GM12872 (cell line): ENCODE measurements around the gene ZNF775.

ENCODE experiments used
- TF ChIP-seq, protein P1 (sequence below): IDR thresholded peaks from 3 replicates; pipeline ENCODE4 v1.5.1; 2011; ENCODE audit warnings: low read depth, mild to moderate bottlenecking, low read length, moderate library complexity; ENCODE audit not compliant: insufficient read depth

Gene ZNF775

DNA sequence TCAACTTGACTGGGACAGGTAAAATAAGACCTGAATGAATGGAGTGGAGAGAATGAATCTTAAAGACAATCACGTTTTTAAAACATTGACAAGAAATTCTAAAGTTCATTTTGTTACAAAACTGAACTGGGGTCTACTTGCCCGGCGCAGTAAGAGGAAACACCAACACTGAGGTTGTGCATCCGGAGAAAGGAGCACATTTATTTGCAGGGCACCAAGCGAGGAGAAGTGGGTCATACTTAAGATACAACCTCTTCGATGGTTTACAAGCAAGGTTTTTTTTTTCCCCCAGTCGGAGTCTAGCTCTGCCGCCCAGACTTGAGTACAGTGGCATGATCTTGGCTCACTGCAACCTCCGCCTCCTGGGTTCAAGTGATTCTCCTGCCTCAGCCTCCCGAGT is 13.9 kb upstream of the ZNF775 start:
- TF ChIP-seq, protein P1, sequence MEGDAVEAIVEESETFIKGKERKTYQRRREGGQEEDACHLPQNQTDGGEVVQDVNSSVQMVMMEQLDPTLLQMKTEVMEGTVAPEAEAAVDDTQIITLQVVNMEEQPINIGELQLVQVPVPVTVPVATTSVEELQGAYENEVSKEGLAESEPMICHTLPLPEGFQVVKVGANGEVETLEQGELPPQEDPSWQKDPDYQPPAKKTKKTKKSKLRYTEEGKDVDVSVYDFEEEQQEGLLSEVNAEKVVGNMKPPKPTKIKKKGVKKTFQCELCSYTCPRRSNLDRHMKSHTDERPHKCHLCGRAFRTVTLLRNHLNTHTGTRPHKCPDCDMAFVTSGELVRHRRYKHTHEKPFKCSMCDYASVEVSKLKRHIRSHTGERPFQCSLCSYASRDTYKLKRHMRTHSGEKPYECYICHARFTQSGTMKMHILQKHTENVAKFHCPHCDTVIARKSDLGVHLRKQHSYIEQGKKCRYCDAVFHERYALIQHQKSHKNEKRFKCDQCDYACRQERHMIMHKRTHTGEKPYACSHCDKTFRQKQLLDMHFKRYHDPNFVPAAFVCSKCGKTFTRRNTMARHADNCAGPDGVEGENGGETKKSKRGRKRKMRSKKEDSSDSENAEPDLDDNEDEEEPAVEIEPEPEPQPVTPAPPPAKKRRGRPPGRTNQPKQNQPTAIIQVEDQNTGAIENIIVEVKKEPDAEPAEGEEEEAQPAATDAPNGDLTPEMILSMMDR = no peak

DNA sequence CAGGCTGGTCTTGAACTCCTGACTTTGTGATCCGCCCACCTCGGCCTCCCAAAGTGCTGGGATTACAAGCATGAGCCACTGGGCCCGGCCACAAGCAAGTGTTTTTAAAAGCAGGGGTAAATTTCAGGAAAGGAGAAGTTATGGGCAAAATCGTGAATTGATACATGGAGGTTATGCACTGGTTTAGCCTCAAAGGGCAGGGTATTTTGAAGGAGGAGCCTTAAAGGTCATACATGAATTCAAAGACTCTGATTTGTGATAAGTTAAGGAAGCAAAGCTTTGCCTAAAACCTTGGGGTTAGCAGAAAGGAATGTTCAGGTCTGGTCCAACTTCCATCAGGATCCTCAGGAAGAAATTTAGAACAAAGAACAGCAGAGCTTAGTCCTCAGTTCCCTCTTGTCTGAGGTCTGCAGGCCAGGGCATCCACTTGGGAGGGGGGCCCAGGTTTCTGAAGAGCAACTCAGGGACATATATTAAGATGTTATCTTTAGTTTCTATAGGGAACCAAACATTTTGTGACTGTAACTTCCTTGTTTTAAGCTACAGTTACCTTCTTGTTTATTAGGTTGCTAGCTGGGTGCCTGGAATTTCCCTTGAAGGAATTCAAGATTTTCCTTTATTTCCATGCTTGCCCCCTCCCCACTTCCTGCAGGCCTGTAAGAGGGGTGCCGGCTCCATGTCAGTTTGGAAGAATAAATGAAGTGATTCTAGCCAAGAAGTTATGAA is 13.3 kb upstream of the ZNF775 start:
- TF ChIP-seq, protein P1 = no peak

DNA sequence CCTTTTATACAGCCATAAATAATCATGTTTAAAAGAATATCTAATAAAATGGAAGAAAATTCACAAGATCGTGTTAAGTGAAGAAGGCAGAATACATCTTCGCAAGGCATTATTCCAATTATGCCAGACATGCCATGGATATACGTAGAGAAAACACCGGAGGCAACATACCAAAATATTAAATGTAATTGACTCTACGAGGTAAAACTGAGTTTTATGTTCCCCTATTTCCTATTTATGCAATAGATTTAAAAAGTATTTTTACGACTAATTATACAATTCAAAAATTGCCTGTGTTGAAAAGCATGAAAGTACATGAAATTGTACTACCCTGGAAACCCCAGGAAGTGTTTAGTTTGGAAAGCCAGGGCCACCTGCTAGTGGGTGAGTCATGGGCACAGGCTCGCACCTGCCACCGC is 11.4 kb upstream of the ZNF775 start:
- TF ChIP-seq, protein P1 = no peak

DNA sequence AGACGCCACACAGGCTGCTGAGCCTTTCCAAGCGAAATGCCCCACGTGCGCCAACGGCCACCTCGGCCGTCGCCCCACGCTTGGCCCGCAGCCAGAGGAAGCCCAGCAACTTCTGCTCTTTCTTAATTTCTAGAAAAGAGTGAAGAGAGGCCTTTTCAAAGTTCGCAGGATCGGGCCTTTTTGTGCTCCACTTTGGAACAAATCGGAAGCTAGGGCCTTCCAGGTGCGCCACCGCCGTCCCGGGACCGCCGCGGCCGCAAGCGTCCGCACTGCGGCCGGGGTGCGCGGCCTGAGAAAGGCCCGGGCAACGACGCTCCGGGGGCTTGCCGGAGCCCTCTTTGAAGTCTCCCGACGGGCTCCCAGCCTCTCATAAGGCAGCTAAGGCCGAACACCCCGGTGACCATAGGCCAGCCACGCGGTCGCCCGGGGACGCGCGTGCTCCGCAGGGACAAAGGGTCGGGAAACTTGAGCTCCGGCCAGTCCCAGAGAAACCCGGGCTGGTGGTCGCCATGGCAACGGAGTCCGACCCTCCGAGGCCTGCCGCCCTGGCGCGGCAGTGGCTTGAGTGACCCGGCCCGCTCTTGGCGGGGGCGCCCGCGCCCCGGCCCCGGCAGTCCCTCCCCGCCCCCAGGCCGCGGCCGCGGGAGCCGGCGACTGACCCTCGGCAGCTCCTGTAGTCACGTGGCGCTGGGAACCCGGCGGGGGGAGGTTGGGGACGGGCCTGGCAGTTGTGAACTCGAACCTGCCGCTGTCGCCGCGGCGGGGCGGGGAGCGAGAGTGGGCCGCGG is 10.8 kb upstream of the ZNF775 start, which contains the start of gene REPIN1:
TSS of gene REPIN1 (plus strand) at position 727 of the 788 bp plus-strand sequence. CDS start 890 bp downstream, outside the sequence.
- TF ChIP-seq, protein P1 = no peak

DNA sequence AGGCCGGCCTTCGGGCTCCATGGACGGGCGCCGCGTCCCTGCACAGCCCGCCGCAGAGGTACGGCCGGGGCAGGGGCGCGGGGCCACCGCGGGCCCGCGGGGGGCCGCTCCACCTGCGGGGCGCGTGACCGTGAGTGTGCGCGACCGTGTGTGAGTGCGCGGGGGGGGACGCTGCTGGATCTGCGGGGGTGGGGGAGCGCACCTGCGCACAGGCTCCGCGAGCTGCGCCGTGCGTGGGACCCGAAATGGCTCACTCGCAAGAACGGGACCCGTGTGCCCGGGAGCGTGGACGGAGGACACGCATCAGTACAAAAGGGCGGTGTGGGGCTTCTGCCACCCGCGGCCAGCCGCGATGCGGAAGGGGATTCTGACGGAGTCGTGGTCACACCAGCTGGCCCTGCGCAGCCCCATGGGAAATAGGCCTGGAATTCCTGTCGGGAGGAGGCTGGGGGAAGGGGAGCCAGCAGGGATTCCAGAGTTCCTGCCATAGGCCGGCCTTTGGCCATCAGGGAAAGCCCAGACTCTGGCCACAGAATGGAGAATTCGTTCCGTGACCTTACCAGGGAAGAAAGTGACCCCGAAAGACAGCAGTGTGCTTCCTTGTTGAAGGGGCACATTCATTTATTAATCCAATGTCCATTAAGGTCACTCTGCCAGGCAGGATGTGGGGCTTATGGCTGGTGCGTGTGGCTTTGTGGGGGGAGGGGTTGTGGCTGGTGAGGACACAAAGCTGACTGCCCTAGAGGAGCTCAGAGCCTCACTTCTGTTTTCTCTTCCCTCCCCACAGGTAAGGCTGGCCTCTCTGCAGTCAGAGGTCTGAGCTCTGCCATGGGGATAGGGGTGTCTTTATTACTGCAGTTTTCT is 10.0 kb upstream of the ZNF775 start:
- TF ChIP-seq, protein P1 = no peak

DNA sequence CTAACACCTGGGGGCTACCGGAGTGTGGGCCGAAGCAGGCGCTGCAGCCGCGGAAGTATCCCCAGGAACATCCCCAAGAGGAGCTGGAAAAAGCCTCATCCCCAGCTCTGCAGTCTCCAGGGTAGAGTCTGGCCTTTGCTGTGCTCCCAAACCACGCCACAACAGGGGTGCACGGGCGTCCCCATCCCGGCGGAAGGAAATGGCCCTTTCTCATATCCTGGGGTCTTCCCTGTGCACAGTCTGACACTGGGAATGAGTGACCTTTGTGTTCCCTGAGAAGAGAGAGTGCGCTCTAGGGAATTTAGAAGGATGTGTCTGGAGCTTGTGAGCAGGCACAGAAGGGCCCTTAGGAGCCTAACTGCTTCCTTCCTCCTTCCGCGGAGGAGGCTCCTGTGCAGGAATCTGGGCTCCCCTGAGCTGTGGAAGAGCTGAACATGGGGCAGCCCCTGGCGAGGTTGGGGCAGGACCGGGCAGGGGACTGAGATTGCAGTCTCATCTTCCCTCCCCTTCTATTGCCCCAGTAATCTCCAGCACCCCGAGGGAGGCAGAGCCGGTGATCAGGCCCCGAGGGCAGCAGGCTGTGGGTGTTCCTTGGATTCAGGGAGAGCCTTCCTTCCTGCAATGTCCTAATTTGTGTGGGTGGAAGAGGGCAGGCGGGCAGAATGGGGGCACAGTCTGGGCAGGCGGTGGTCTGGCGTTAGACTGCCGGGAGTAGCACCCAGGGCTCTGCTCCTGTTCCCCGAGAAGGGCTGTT is 9.2 kb upstream of the ZNF775 start:
- TF ChIP-seq, protein P1 = no peak
